GM18858 (cell line): ENCODE measurements around the gene SGPL1.
"Not testable (repeated sequence)": the region's sequence is repeated elsewhere in the genome, so short reads cannot be mapped to it uniquely, and the experiment has no call there.

Experiments
- ATAC-seq: cut with Tn5 transposase; IDR thresholded peaks from one replicate; pipeline ENCODE4 v1.9.1; 2021; ENCODE audit not compliant: unreplicated experiment

Gene SGPL1

DNA sequence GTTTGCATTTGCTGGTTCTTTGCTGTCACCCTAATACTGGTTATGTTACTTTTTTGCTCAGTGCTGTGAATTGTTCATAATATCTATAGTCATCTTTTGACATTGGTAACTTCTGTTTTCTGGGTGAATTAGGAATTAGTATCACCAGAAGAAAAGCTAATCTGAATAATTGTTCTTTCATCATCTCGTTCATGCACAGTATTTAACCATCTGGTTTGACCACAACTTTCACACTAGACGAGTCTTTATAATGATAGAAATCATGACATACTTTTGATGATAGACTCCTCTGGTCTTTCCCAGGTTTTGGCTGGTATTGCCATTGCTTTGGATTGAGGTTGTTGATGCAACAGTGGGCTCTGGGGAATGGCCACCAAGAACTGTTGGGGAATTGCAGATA is 25.1 kb downstream of the SGPL1 start:
- ATAC-seq = no peak

DNA sequence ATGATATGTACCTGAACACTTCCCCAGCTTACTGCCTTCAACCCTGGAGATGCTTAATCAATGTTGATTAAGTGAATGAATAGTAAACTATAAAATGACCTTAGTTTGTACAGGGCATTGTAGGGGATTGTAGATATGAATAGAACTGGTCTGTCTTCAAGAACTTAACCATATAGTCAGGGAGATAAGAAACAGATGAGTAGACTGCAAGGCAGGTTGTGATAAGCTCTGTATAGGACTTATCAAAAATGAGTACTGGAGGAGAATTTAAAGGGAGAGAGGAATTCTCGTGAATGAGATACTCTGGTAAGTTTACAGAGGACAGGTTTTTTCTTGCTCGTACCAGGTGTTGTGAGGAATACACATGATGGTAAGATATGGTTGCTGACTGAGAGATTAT is 27.6 kb downstream of the SGPL1 start:
- no peak for ATAC-seq

GRCh38 chr10:70843776-70844489 is 28.2 kb downstream of the SGPL1 start:
- ATAC-seq = no peak

GRCh38 chr10:70845256-70845655 is 29.5 kb downstream of the SGPL1 start:
- ATAC-seq = no peak

DNA sequence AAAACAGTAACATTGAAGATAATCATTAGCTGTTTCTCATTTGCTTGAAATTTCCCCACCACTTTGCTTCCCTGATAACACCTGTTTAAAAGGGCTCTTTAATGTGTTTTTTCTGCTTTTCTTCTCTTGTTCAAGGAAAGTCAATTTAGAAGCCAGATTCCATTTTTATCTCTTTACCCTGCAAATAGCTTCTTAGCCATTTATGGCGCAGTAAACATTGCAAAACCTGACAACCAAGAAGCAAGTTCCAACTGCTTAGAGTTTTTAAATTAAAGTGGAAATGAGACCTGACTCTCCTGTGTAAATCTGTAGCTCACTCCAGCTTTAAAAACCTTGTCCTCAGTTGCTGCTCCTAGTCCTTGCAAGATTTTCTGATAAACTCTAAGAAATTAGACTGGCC is 30.1 kb downstream of the SGPL1 start:
- ATAC-seq = no peak

DNA sequence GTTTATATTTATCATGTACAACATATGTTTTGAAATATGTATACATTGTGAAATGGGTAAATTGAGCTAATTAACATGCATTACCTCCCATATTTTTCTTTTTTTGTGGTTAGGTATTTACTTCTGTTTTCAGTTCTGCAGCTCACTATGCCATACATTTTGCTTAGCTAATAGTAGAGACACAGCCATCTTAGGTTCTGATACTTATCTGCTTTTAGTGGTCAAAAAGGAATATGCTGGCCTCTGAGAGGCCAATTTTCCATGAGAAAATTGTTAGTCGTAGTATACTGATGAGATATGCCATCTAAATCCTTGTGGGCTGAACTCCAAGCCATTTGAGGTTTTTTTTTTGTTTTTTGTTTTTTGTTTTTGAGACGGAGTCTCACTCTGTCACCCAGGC is 31.0 kb downstream of the SGPL1 start:
- no peak for ATAC-seq

DNA sequence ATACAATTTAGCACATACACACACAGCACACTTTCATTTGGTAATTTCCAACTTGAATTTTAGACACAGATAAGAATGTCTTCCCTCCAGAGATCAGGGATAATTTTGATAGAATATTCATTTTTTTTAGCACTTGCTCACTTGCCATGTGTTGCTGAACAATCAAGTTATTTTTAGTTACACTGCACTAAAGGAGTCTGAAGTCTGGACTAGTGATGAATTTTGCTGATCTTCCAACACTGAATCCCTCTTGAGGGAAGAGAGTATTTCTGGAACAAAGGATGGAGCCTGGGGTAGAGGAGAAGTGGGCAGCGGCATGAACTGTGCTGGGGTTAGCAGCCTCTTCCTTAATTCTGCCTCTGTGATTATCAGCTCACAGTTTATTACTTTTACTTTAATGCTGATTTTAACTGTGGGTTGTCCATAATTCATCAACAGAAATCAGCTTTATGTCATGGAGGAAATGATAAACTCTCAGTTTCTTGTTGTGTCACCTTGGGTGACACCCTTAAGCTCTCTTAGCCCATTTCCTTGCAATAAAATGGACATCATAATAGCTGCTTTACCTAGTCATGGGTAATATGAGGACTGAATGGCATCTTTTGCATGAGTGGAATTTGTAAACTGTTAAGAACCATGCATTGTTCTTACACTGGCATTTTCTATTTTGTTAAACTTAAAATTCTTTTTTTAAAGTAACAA is 32.1 kb downstream of the SGPL1 start:
- ATAC-seq = no peak

- no peak for ATAC-seq
These were observed 33.9 kb downstream of the SGPL1 start for GRCh38 chr10:70849582-70850016.

- no peak for ATAC-seq
These were observed 34.3 kb downstream of the SGPL1 start for GRCh38 chr10:70850097-70850496.

DNA sequence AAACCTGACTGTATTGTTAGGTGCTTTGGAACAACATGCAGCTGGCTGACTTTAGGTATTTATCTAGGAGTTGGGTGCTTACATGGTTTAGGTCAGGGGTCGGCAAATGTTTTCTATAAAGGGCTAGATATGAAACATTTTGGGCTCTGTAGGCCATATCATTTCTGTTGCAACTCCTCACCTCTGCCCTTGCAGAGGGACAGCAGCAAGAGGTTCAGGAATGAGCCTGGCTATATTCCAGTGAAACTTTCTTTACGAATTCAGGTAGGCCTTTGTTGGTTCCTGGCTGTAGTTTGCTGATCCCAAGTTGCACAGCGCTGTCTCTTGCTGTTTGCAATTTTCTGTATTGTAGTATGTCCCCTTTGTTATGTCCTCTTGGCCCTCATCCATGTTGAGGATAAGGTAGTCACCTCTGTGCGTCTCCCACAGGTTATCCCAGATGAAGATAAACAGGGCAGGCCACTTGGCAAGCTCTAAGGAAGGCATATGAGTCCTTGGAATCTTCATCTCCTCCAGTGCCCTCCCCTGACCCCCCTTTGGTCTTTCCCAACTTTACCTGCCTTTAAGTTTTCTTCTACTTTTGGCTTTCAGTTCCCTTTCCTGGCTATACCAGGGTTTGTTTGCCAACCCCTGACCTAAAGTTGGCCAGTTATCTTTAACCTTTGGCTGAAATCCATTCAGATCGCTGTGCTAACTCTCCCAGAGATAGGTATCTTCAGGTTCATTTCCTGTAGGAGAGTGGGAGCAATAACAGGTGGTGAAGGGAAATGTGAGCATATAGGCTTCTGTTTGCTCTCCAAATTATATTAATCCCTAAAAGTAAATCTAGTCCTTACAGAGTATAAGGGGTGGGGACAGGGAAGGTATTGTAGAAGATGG is 36.1 kb downstream of the SGPL1 start:
- ATAC-seq = no peak

- no peak for ATAC-seq
These were observed 37.3 kb downstream of the SGPL1 start for GRCh38 chr10:70853038-70853437.

DNA sequence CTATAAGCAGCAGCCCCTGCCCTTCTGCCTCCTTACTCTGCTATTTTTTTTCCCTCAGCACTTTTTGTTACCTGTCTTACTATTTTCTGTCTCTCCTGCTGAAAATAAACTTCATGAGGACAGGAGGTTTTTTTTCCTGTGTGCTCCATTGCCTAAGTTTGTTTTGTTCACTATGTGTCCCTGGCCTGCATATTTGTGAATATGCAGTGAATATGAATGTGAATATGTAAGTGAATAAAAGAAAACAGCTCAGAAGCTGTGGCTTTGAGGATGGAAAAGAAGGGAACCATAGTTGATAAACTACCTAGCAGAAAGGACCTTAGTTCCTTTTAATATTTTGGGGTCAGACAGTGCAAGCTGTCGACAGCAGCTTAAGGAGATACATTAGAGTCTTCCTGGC is 37.7 kb downstream of the SGPL1 start:
- ATAC-seq = no peak

DNA sequence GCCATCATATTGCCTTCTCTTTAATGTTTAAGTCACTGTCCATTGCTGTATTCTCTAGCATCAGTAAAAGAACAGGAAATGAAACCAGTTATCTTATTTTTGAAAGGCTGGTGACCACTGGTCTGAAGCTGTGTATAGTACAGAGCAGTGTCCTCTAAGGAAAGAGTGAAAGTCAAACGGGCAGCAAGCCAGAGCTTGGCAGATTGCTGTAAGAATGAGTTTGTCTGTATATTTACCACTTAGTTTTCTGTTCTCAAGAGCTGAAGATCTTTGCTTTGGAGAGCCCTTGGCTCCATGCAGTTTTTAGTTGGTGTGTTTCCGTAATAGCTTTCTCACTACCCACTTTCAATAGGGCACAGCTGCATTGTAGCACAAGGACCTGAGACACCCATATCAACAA is 40.7 kb downstream of the SGPL1 start:
- ATAC-seq = no peak

GRCh38 chr10:70858759-70859158 is 43.0 kb downstream of the SGPL1 start:
- no peak for ATAC-seq

DNA sequence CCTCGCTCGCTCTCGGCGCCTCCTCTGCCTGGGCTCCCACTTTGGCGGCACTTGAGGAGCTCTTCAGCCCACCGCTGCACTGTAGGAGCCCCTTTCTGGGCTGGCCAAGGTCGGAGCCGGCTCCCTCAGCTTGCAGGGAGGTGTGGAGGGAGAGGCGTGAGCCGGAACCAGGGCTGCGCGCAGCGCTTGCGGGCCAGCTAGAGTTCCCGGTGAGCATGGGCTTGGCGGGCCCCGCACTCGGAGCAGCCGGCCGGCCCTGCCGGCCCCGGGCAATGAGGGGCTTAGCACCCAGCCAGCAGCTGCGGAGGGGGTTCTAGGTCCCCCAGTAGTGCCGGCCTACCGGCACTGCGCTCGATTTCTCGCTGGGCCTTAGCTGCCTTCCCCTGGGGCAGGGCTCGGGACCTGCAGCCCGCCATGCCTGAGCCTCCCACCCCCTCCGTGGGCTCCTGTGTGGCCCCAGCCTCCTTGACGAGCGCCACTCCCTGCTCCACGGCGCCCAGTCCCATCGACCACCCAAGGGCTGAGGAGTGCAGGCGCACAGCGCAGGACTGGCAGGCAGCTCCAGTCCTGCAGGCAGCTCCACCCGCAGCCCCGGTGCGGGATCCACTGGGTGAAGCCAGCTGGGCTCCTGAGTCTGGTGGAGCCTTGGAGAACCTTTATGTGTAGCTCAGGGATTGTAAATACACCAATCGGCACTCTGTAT is 45.9 kb downstream of the SGPL1 start:
- not testable (repeated sequence) for ATAC-seq

GRCh38 chr10:70863470-70864160 is 47.9 kb downstream of the SGPL1 start:
- ATAC-seq = no peak

DNA sequence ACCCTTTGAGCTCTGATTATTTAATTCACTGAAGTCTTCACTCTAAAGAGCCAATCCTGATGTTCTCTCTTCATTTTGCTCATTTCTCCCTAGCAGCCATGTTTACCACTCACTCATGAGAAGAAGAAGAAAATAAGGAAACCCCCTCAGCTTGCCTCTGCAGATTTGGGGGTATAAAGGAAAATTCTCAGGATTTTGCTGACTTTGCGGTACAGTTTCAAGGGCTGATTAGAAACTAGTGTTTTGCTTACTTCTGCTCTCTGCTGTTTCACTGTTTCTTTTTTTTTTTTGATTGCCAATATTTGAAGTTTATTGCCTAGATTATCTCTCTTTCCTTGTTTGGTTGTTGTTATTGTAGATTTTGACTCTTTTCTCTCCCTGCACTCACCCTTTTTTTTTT is 49.2 kb downstream of the SGPL1 start:
- no peak for ATAC-seq

DNA sequence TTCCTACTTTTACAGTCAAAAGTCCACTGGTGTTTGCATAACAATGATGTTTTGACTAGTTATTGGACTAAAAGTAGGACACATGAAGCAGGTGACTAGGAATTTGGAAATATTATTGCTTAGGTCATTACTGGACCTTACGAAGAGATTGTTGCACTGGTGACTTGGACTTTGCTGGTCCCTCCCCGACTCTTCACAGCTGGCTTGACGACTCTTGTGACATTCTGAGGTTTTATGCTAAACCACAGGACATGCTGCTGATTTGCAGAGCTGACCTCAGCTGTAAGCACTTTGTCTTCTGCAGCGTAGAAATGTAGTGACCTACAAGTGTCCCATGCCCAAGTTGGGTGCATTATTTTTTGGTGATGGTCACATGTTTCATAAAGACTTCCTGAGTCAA is 50.7 kb downstream of the SGPL1 start:
- no peak for ATAC-seq

GRCh38 chr10:70872291-70872690 is 56.5 kb downstream of the SGPL1 start:
- no peak for ATAC-seq

DNA sequence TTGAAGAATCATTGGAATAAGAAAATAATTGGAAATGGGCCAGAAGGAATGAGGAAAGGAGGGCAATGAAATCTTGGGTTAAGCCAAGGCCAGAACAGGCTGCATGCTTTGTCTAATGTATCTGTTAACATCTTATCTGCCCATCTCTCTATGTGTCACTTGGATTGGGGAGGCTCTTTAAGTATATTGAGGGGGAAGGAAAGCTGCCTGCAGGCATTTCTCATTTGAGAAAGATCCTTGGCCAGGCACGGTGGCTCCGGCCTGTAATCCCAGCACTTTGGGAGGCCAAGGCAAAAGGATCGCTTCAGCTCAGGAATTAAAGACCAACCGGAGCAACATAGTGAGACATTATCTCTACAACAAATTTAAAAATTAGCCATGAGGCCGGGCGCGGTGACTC is 58.3 kb downstream of the SGPL1 start:
- no peak for ATAC-seq

DNA sequence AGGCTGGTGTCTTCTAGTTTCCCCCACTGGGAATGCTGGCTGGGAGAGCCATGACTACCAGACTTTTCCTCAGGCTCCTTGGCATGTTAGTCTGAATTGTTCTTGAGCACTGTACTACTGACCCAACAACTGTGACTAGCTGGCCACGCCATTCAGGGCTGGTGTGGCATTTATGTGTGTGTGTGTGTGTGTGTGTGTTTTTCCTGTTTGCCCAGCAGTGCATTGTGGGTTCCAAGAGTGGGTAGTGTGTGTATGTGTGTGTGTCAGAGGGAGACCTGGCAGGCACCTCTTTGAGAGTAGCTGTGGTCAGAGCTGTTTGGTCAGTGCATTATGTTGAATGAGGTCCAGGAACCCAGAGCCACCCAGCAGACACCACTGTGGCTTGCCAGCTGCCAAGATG is 63.5 kb downstream of the SGPL1 start:
- no peak for ATAC-seq
